Measurements from ENCODE around the gene DCLK2.

DCLK2 gene

DNA sequence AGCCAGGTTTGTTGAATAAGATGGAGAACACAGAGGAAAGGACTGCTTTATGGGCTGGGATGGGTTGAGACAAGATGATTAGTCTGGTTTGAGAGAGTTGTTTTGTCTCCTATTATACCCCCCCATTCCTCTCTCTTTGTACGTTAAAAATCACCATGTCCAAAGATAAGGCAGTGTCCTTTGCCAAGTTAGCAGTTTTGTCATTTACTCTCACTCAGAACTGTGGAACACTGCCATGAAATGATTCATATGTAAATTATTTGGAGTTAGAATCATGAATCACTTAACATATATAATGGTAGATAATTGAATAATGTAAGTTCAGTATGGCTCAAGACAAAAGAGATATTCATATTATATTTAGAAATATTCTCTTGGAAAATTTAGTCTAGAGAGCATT is 151.3 kb downstream of the DCLK2 start:
- TF ChIP-seq, protein P1, sequence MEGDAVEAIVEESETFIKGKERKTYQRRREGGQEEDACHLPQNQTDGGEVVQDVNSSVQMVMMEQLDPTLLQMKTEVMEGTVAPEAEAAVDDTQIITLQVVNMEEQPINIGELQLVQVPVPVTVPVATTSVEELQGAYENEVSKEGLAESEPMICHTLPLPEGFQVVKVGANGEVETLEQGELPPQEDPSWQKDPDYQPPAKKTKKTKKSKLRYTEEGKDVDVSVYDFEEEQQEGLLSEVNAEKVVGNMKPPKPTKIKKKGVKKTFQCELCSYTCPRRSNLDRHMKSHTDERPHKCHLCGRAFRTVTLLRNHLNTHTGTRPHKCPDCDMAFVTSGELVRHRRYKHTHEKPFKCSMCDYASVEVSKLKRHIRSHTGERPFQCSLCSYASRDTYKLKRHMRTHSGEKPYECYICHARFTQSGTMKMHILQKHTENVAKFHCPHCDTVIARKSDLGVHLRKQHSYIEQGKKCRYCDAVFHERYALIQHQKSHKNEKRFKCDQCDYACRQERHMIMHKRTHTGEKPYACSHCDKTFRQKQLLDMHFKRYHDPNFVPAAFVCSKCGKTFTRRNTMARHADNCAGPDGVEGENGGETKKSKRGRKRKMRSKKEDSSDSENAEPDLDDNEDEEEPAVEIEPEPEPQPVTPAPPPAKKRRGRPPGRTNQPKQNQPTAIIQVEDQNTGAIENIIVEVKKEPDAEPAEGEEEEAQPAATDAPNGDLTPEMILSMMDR (IDR thresholded peaks at IDR 0.05; ENCODE audit: borderline replicate concordance, control extremely low read depth, extremely low read depth, insufficient read depth, missing control alignments), result no peak
- in situ Hi-C loops (cut with MboI; ENCODE audit: low sequenced_read_pairs, unreplicated experiment), result no loop called here
- no peak for DNase-seq (ENCODE audit: low spot score)

DNA sequence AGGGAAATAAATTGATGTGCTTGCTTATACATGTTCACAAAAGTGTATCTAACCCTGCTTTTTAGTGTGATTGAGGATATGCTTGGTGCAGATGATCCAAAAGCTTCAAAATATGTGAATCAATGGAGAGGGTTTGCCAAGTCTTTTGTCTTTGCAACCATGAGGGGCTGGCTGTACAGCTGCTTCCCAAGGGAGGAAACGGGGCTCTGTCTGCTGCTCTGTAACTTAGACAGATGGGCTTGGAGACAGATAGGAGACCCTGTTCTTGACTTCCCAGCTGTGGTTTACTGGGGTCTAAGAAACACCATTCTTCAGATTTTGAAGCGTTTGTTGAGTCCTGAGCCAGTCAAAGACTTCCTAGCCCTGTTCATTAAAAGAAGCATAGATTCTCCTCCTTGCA is 152.3 kb downstream of the DCLK2 start:
- in situ Hi-C loops (cut with MboI; ENCODE audit: low sequenced_read_pairs, unreplicated experiment), result no loop called here
- TF ChIP-seq, protein P1 (IDR thresholded peaks at IDR 0.05; ENCODE audit: borderline replicate concordance, control extremely low read depth, extremely low read depth, insufficient read depth, missing control alignments), result no peak
- no peak for DNase-seq (ENCODE audit: low spot score)

DNA sequence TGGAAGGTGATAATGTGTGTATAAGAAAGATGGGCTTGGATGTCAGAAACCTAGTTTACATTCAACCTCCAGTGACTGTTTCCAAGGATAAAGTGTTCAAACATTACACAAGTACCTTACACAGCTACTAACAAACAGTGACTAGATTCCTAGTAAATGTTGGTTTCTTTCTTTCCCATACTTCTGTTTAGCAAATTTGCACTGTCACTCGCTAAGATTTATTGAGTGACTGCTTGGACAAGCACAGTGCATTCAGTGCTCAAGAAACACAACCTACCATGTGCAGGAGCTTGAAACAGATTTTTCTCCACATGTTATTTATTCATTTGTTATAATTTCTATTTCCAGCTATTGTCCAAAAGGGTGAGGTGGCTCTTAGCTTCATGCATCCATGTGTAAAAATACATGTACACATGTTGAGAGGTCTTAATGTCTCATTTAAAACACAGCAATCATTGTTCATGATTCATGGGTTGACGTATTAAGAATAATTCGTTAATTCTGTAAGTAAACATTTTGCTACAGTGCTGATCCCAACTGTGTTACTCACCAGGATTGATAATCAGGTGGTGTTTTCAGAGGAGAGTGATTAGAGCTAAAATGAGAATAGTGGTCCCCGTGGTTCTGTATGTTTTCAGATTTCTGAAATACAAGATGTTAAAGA is 153.0 kb downstream of the DCLK2 start:
- in situ Hi-C loops (cut with MboI; ENCODE audit: low sequenced_read_pairs, unreplicated experiment), result no loop called here
- TF ChIP-seq, protein P1 (IDR thresholded peaks at IDR 0.05; ENCODE audit: borderline replicate concordance, control extremely low read depth, extremely low read depth, insufficient read depth, missing control alignments), result no peak
- DNase-seq (ENCODE audit: low spot score), result no peak

DNA sequence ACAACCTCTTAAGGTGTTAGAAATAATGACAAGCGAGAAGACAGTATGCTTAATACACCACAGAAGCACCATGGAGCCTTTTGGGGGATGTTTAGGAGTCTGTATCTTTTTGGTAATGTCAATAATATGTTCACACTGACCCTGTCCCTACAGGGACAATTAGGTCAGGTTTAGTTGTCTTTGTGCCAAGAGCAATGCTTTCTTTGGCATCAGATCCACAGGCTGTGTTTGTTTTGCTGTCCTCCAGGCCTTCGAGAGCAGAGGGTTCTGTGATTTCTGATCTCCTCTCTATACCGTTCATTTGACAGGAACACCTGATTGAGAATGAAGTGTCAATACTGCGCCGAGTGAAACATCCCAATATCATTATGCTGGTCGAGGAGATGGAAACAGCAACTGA is 153.8 kb downstream of the DCLK2 start:
- TF ChIP-seq, protein P1 (IDR thresholded peaks at IDR 0.05; ENCODE audit: borderline replicate concordance, control extremely low read depth, extremely low read depth, insufficient read depth, missing control alignments), result no peak
- no peak for DNase-seq (ENCODE audit: low spot score)
- in situ Hi-C loops (cut with MboI; ENCODE audit: low sequenced_read_pairs, unreplicated experiment), result no loop called here

DNA sequence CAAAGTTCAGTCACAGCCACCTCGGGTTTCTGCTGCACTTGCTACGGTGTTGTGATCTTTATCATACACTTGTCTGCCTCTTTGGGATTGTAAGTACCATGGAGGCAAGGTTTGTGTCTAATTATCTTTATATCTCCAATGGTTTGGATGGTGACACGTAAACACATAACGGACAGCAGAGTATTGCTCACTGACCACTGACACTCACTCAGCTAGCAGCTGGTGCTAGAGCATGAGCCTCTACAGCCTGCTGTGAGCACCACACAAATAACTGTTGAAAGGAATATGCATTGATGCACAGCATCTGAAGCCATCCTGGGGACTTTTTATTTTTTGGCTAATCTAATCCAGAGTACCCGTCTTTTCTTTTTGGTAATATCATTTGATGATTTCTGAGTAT is 156.0 kb downstream of the DCLK2 start:
- TF ChIP-seq, protein P1 (IDR thresholded peaks at IDR 0.05; ENCODE audit: borderline replicate concordance, control extremely low read depth, extremely low read depth, insufficient read depth, missing control alignments), result no peak
- in situ Hi-C loops (cut with MboI; ENCODE audit: low sequenced_read_pairs, unreplicated experiment), result no loop called here
- DNase-seq (ENCODE audit: low spot score), result no peak

DNA sequence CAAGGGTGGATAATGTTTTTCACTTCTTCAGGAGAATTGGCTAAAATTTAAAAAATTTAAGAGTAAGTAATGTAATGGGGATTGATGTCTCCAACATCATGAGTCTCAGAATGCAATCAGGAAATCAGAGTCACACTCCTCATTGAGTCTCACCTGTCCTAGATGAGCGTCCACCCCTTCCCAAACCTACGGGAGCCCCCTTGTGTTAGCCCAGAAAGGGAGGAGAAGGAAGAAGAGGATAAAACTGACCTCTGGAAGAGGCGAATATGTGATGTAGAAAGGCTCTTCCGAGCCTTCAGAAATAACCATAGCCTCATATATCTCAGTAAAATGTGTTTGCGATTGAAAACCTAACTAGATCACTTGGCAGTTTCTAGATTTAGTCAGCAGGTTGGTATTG is 157.1 kb downstream of the DCLK2 start:
- in situ Hi-C loops (cut with MboI; ENCODE audit: low sequenced_read_pairs, unreplicated experiment), result no loop called here
- no peak for DNase-seq (ENCODE audit: low spot score)
- TF ChIP-seq, protein P1 (IDR thresholded peaks at IDR 0.05; ENCODE audit: borderline replicate concordance, control extremely low read depth, extremely low read depth, insufficient read depth, missing control alignments), result no peak
